SK-N-SH treated with all-trans-retinoic acid at 6 μM for 48 hours (cell line): ENCODE results near the gene TMEM170A.
"Not testable (repeated sequence)": the region's sequence is repeated elsewhere in the genome, so short reads cannot be mapped to it uniquely, and the experiment has no call there.

Source experiments
- ATAC-seq: fragments of 200-7000 bp; cut with Tn5 transposase; 3 replicates; pipeline ENCODE4 v1.9.1; 2020; ENCODE audit warnings: mild to moderate bottlenecking, moderate library complexity
- ARNTL ChIP-seq: fragments of 450-650 bp; formaldehyde crosslinking; IDR thresholded peaks from 2 replicates; pipeline ENCODE4 v1.5.0; 2020; ENCODE audit warnings: low read depth, mild to moderate bottlenecking, moderate library complexity, borderline replicate concordance
- BACH2 ChIP-seq: fragments of 250-450 bp; sonication (Bioruptor Pico); IDR thresholded peaks from 2 replicates; pipeline ENCODE4 v1.9.0; 2021; ENCODE audit warnings: mild to moderate bottlenecking, borderline replicate concordance
- CREB5 ChIP-seq: fragments of 250-450 bp; sonication (Bioruptor Pico); IDR thresholded peaks from 2 replicates; pipeline ENCODE4 v1.5.1; 2020; ENCODE audit warnings: low read depth, mild to moderate bottlenecking, moderate library complexity
- CSDC2 ChIP-seq: fragments of 250-450 bp; sonication (Bioruptor Pico); IDR thresholded peaks from 2 replicates; pipeline ENCODE4 v1.5.0; 2020; ENCODE audit warnings: mild to moderate bottlenecking, moderate library complexity
- CSRNP3 ChIP-seq: fragments of 250-450 bp; sonication (Bioruptor Pico); IDR thresholded peaks from 2 replicates; pipeline ENCODE4 v1.5.1; 2021; ENCODE audit warnings: mild to moderate bottlenecking, moderate library complexity
- ESRRG ChIP-seq: fragments of 250-450 bp; sonication (Bioruptor Pico); IDR thresholded peaks from 2 replicates; pipeline ENCODE4 v1.6.1; 2021; ENCODE audit warnings: mild to moderate bottlenecking
- GLIS3 ChIP-seq: fragments of 250-450 bp; sonication (Bioruptor Pico); IDR thresholded peaks from 2 replicates; pipeline ENCODE4 v1.5.0; 2020; ENCODE audit warnings: mild to moderate bottlenecking, moderate library complexity
- ISL1 ChIP-seq: fragments of 250-450 bp; sonication (Bioruptor Pico); IDR thresholded peaks from 2 replicates; pipeline ENCODE4 v2.1.2; 2022; ENCODE audit warnings: mild to moderate bottlenecking, moderate library complexity
- OSR1 ChIP-seq: fragments of 250-450 bp; sonication (Bioruptor Pico); IDR thresholded peaks from 2 replicates; pipeline ENCODE4 v1.8.0; 2022; ENCODE audit warnings: moderate library complexity, mild to moderate bottlenecking, inconsistent platforms
- PATZ1 ChIP-seq: fragments of 250-450 bp; sonication (Bioruptor Pico); IDR thresholded peaks from 2 replicates; pipeline ENCODE4 v1.8.0; 2020; ENCODE audit warnings: mild to moderate bottlenecking, moderate library complexity, borderline replicate concordance
- POU6F1 ChIP-seq: fragments of 250-450 bp; sonication (Bioruptor Pico); IDR thresholded peaks from 2 replicates; pipeline ENCODE4 v1.8.0; 2021; ENCODE audit warnings: low read depth, mild to moderate bottlenecking, moderate library complexity, borderline replicate concordance
- PPARA ChIP-seq: fragments of 250-450 bp; sonication (Bioruptor Pico); IDR thresholded peaks from 2 replicates; pipeline ENCODE4 v1.5.0; 2020; ENCODE audit warnings: mild to moderate bottlenecking, borderline replicate concordance
- RARB ChIP-seq: fragments of 250-450 bp; sonication (Bioruptor Pico); IDR thresholded peaks from 2 replicates; pipeline ENCODE4 v1.8.0; 2021; ENCODE audit warnings: mild to moderate bottlenecking, moderate library complexity
- SNAI2 ChIP-seq: fragments of 250-450 bp; sonication (Bioruptor Pico); IDR thresholded peaks from 2 replicates; pipeline ENCODE4 v1.5.0; 2020; ENCODE audit warnings: mild to moderate bottlenecking, moderate library complexity
- TCF4 ChIP-seq: fragments of 250-450 bp; sonication (Bioruptor Pico); IDR thresholded peaks from 2 replicates; pipeline ENCODE4 v1.8.0; 2021; ENCODE audit warnings: mild to moderate bottlenecking, moderate library complexity, borderline replicate concordance
- TOX ChIP-seq: fragments of 250-450 bp; sonication (Bioruptor Pico); IDR thresholded peaks from 2 replicates; pipeline ENCODE4 v1.8.0; 2021; ENCODE audit warnings: mild to moderate bottlenecking, moderate library complexity, borderline replicate concordance
- TSHZ2 ChIP-seq: fragments of 250-450 bp; sonication (Bioruptor Pico); IDR thresholded peaks from 2 replicates; pipeline ENCODE4 v1.5.0; 2020; ENCODE audit warnings: mild to moderate bottlenecking, moderate library complexity
- ZC3H10 ChIP-seq: fragments of 250-450 bp; sonication (Bioruptor Pico); IDR thresholded peaks from 2 replicates; pipeline ENCODE4 v1.5.1; 2021; ENCODE audit warnings: mild to moderate bottlenecking, moderate library complexity
- ZFP3 ChIP-seq: fragments of 250-450 bp; sonication (Bioruptor Pico); IDR thresholded peaks from 2 replicates; pipeline ENCODE4 v1.5.0; 2020; ENCODE audit warnings: mild to moderate bottlenecking, moderate library complexity
- ZFP30 ChIP-seq: fragments of 450-650 bp; formaldehyde crosslinking; IDR thresholded peaks from 2 replicates; pipeline ENCODE4 v1.5.0; 2022; ENCODE audit warnings: mild to moderate bottlenecking, moderate library complexity
- ZNF565 ChIP-seq: fragments of 450-650 bp; formaldehyde crosslinking; conservative IDR thresholded peaks from 2 replicates; pipeline ENCODE4 v1.5.0; 2020; ENCODE audit warnings: low read depth, mild to moderate bottlenecking, moderate library complexity
- ZNF70 ChIP-seq: fragments of 450-650 bp; formaldehyde crosslinking; IDR thresholded peaks from 2 replicates; pipeline ENCODE4 v1.5.0; 2020; ENCODE audit warnings: mild to moderate bottlenecking, moderate library complexity
- ZNF8 ChIP-seq: fragments of 450-650 bp; formaldehyde crosslinking; IDR thresholded peaks from 2 replicates; pipeline ENCODE4 v1.5.0; 2020; ENCODE audit warnings: mild to moderate bottlenecking, moderate library complexity

The TMEM170A gene

GRCh38 chr16:75458029-75458428 is 6.5 kb downstream of the TMEM170A start:
- no peak for ATAC-seq
- TF ChIP-seq ZNF8 (CRISPR knock-in tag) = no peak
- no peak for TF ChIP-seq ZNF565
- no peak for TF ChIP-seq TCF4 (CRISPR knock-in tag)
- no peak for TF ChIP-seq ZC3H10
- no peak for TF ChIP-seq CREB5 (CRISPR knock-in tag)
- TF ChIP-seq ESRRG = no peak
- no peak for TF ChIP-seq RARB (CRISPR knock-in tag)

GRCh38 chr16:75457485-75458021 is 6.9 kb downstream of the TMEM170A start:
- no peak for ATAC-seq
- TF ChIP-seq ZNF565 (no peak), RARB (CRISPR knock-in tag) (no peak), OSR1 (no peak)
- TF ChIP-seq, all 23 proteins: peak for 0

- TF ChIP-seq CSDC2 (CRISPR knock-in tag) = no peak
- TF ChIP-seq ISL1 (CRISPR knock-in tag) = no peak
- TF ChIP-seq ZFP30 (CRISPR knock-in tag) = no peak
- no peak for TF ChIP-seq ZNF565
- TF ChIP-seq ZNF8 (CRISPR knock-in tag) = no peak
- TF ChIP-seq ESRRG = no peak
- no peak for TF ChIP-seq PPARA
- TF ChIP-seq POU6F1 (CRISPR knock-in tag) = no peak
- no peak for TF ChIP-seq CSRNP3 (CRISPR knock-in tag)
- no peak for TF ChIP-seq BACH2 (CRISPR knock-in tag)
- no peak for TF ChIP-seq ARNTL (CRISPR knock-in tag)
- TF ChIP-seq RARB (CRISPR knock-in tag) = no peak
- TF ChIP-seq GLIS3 (CRISPR knock-in tag) = no peak
- no peak for TF ChIP-seq ZNF70 (CRISPR knock-in tag)
- no peak for TF ChIP-seq ZC3H10
- TF ChIP-seq ZFP3 = no peak
- no peak for TF ChIP-seq TCF4 (CRISPR knock-in tag)
- TF ChIP-seq SNAI2 (CRISPR knock-in tag) = no peak
- TF ChIP-seq, all 23 proteins: peak for 0
- no peak for ATAC-seq
Measured at GRCh38 chr16:75456971-75457370, 7.5 kb downstream of the TMEM170A start.

- not testable (repeated sequence) for ATAC-seq
Measured at GRCh38 chr16:75456486-75456885, 8.0 kb downstream of the TMEM170A start.

GRCh38 chr16:75455677-75456076 is 8.8 kb downstream of the TMEM170A start:
- TF ChIP-seq OSR1 (no peak), SNAI2 (CRISPR knock-in tag) (no peak), BACH2 (CRISPR knock-in tag) (no peak), ESRRG (no peak), TCF4 (CRISPR knock-in tag) (no peak), TOX (CRISPR knock-in tag) (no peak), POU6F1 (CRISPR knock-in tag) (no peak), RARB (CRISPR knock-in tag) (no peak), ZFP3 (no peak), CSDC2 (CRISPR knock-in tag) (no peak), ZNF70 (CRISPR knock-in tag) (no peak), PATZ1 (CRISPR knock-in tag) (no peak), PPARA (no peak), ZFP30 (CRISPR knock-in tag) (no peak), ZC3H10 (no peak), TSHZ2 (CRISPR knock-in tag) (no peak), GLIS3 (CRISPR knock-in tag) (no peak)
- ATAC-seq = no peak
